Measurements from ENCODE around the gene BLTP3B. TPM values are rescaled to one million over a fixed set of nuclear protein-coding genes. Genes with fewer than 3 reads are reported as not detected.

The BLTP3B gene
- total RNA-seq, 4 donors from 2014 or later, result 7.1 to 21.9 (median 13.5) TPM

DNA sequence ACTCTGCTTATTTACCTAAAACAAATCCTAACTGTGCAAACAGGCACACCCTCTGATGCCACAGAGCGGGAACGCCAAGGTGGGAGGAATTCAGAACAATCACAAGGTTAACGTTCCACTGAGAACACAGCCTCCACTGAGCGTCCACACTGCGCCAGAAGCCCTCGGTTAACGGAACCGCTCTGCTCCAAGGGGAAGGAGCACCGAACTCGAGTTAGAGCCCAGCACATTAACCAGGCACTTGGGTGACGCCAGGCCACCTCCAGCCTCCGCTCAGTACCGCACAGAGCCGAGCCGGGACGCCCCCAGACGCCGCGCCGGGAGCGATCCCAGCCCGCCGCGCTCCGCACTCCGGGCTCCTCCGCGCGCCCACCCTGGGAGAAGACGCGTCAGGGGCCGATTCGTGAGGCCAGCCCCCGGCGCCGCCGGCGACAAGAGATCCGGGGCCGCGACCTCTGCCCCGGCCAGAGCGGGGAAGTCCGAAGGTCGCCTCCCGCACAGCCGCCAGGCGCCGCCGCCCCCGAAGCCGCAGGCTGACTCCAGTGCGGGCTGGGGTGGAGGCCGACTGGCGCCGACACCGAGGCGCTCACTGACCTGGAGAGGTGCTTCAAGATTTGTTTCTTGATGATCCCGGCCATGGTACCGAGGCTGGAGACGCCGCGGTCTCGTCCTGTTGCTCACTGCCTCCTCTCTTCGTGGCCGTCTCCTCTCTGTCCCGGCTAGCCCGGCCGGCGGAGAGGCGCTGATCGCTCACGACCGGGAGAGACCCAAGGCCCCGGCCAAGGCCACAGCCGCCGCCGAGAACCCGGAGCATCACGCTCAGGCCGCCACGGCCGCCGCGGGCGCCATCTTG lies 450 bp downstream of the BLTP3B start:
- peak in 2 of 4 donors; percentile 56 to 86 for TF ChIP-seq POLR2A (IDR thresholded peaks at IDR 0.05)
- TF ChIP-seq, protein P1, sequence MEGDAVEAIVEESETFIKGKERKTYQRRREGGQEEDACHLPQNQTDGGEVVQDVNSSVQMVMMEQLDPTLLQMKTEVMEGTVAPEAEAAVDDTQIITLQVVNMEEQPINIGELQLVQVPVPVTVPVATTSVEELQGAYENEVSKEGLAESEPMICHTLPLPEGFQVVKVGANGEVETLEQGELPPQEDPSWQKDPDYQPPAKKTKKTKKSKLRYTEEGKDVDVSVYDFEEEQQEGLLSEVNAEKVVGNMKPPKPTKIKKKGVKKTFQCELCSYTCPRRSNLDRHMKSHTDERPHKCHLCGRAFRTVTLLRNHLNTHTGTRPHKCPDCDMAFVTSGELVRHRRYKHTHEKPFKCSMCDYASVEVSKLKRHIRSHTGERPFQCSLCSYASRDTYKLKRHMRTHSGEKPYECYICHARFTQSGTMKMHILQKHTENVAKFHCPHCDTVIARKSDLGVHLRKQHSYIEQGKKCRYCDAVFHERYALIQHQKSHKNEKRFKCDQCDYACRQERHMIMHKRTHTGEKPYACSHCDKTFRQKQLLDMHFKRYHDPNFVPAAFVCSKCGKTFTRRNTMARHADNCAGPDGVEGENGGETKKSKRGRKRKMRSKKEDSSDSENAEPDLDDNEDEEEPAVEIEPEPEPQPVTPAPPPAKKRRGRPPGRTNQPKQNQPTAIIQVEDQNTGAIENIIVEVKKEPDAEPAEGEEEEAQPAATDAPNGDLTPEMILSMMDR (IDR thresholded peaks at IDR 0.05), result peak in 1 of 6 experiments; percentile 8
- intact Hi-C loops (cut with DNase I), result no loop called here
- Histone ChIP-seq H3K4me1 (peaks cover 4 to 39% (median 23%) of the 10 kb centered on the region in 3 donors), H3K36me3 (no peaks in the 10 kb centered on the region), H3K27me3 (no peaks in the 10 kb centered on the region), H3K27ac (peak overlapping the region; percentile 96 to 98 (median 98)), H3K9me3 (no peaks in the 10 kb centered on the region), H3K4me3 (peak overlapping the region; percentile 88 to 97 (median 95))
- DNase-seq, result no peak
- 0 to 3% methylated on average over 9 to 11 of the region's 86 CpGs for WGBS, 2 donors

DNA sequence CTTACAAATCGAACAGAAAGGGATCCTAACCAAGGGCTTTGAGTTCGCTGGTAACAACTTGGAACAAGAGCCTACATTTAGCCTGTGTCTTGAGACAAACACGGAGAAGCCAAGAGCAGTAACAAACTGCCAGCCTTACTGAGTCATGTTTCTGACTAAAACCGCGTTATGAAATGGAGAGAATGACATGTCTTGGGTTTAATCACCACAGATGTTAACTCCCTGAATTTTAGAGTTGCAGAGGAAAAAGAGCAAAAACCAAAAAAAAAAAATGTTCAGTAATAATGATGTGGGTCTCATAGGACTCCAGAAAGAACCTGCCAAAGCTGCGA lies 1.0 kb downstream of the BLTP3B start:
- Histone ChIP-seq H3K4me3 (peak overlapping the region; percentile 88 to 97 (median 95)), H3K27me3 (no peaks in the 10 kb centered on the region), H3K4me1 (peaks cover 4 to 41% (median 23%) of the 10 kb centered on the region in 3 donors), H3K36me3 (no peaks in the 10 kb centered on the region), H3K9me3 (no peaks in the 10 kb centered on the region), H3K27ac (peak overlapping the region; percentile 96 to 98 (median 98))
- DNase-seq, result no peak
- TF ChIP-seq POLR2A (IDR thresholded peaks at IDR 0.05), result no peak
- TF ChIP-seq, protein P1 (IDR thresholded peaks at IDR 0.05), result no peak
- intact Hi-C loops (cut with DNase I), result no loop called here
- 4 to 7% methylated on average over 6 of the region's 6 CpGs for WGBS, 2 donors

DNA sequence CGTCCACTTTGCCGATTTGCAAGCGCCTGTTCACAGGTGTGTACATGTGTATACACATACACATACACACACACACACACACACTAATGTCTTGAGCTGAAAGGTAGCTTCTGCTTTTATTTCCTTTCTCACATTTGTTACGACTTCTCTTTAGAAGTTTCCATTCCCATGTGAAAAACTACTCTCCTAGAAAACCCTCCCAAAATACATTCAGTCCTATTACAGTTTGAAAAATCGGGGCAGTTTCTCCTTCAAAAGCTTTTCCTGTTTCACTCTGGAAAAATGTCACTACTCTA lies 3.9 kb downstream of the BLTP3B start:
- peaks cover 4 to 41% (median 23%) of the 10 kb centered on the region in 3 donors for H3K4me1 ChIP-seq
- H3K36me3 ChIP-seq, result no peaks in the 10 kb centered on the region
- H3K27me3 ChIP-seq, result no peaks in the 10 kb centered on the region
- H3K4me3 ChIP-seq, result no peak overlapping the region
- peak overlapping the region in 1 of 4 donors; percentile 47 for H3K27ac ChIP-seq
- WGBS, 2 donors, result 56 to 63% methylated on average over 5 of the region's 5 CpGs
- intact Hi-C loops (cut with DNase I), result no loop called here
- DNase-seq, result no peak
- TF ChIP-seq POLR2A (IDR thresholded peaks at IDR 0.05), result no peak
- TF ChIP-seq, protein P1 (IDR thresholded peaks at IDR 0.05), result no peak
- H3K9me3 ChIP-seq, result no peaks in the 10 kb centered on the region

DNA sequence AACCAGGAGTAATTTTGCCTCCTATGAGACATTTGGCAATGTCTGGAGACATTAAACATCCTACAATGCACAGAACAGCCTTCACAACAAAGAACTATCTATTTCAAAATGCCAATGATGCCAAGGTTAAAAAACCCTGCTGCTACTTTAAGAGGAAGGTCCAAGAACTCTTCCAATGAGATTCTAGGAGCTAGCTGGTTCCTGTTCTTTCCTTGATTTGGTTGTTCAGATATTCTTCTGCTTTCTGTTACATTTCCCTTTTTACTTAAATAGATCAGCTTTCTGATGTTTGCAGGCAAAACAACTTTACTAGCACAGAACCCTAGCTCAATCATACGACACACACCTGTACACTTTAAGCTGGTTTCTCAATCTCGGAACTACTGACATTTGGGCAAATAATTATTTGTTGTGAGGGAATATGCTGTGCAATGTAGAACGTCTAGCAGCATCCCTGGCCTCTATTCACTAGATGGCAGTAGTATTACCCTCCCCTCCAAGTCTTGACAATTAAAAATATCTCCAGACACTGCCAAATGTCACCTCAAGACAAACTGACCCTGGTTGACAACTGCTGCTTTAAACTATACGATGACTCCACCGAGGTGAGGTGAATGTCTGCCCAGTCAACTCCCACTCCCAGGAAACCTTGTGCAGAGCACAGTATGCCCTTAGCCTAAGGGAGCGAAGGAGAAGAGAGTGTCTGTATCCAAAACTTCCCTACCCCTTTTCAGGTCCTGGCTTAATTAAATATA lies 4.4 kb downstream of the BLTP3B start:
- Histone ChIP-seq H3K4me3 (peak overlapping the region in 1 of 4 donors; percentile 9), H3K27me3 (no peaks in the 10 kb centered on the region), H3K4me1 (peaks cover 4 to 38% (median 21%) of the 10 kb centered on the region in 3 donors), H3K27ac (peak overlapping the region in 2 of 4 donors; percentile 18 to 47), H3K36me3 (no peaks in the 10 kb centered on the region), H3K9me3 (no peaks in the 10 kb centered on the region)
- intact Hi-C loops (cut with DNase I), result no loop called here
- DNase-seq, result no peak
- no peak for TF ChIP-seq POLR2A (IDR thresholded peaks at IDR 0.05)
- TF ChIP-seq, protein P1 (IDR thresholded peaks at IDR 0.05), result peak in 1 of 6 experiments; percentile 30
- 25 to 28% methylated on average over 6 of the region's 6 CpGs for WGBS, 2 donors

DNA sequence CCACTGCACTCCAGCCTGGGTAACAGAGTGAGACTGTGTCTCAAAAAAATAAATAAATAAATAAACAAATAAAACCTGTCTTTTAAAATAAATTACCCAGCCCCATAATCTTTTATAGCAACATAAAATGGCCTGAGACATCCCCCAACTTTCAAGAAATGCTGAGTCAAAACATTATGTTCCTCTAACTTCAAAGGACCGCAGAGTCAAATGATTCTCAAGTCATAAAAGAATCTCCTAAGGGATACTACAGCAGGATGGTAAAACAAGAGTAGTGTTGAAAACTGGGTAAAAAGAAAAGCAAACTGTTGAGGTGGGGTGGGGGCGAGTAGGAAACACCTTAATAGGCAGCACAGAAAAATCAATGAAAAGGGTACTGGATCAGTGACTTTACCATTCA lies 9.5 kb downstream of the BLTP3B start:
- H3K36me3 ChIP-seq, result no peaks in the 10 kb centered on the region
- H3K4me1 ChIP-seq, result peaks cover 8 to 24% (median 14%) of the 10 kb centered on the region in 3 donors
- TF ChIP-seq POLR2A (IDR thresholded peaks at IDR 0.05), result no peak
- TF ChIP-seq, protein P1 (IDR thresholded peaks at IDR 0.05), result no peak
- intact Hi-C loops (cut with DNase I), result no loop called here
- WGBS, 2 donors, result 83 to 86% methylated on average over 2 of the region's 2 CpGs
- H3K27ac ChIP-seq, result no peak overlapping the region
- H3K9me3 ChIP-seq, result peaks cover 0 to 5% (median 0%) of the 10 kb centered on the region in 3 donors
- no peaks in the 10 kb centered on the region for H3K27me3 ChIP-seq
- DNase-seq, result no peak
- no peak overlapping the region for H3K4me3 ChIP-seq
